Gastrocnemius medialis (tissue), 4 donors: ENCODE measurements around the gene GDPD5.

Experiments used
- CTCF ChIP-seq, 5 experiments: fragments of 450-650 bp in 3 of 5; fragments of 200-600 bp in 2 of 5; sonication (generic) in 2 of 5; IDR thresholded peaks in 4 of 5; conservative IDR thresholded peaks in 1 of 5; 1 replicate in 4 of 5; 2 replicates in 1 of 5; pipeline ENCODE4 v1.5.1; 2016 to 2019; ENCODE audit warnings: antibody characterized with exemption in 5 of 5, mild to moderate bottlenecking in 3 of 5, moderate library complexity in 3 of 5
- POLR2A ChIP-seq, 2 donors: fragments of 450-650 bp; IDR thresholded peaks; one replicate each; pipeline ENCODE4 v1.6.1; 2017; ENCODE audit warnings: antibody characterized with exemption in 2 of 2, mild to moderate bottlenecking in 2 of 2, moderate library complexity in 2 of 2

- no peak for TF ChIP-seq POLR2A (IDR thresholded peaks at IDR 0.05)
- TF ChIP-seq CTCF (IDR thresholded peaks at IDR 0.05 in 4 of 5, conservative IDR thresholded peaks at IDR 0.05 in 1 of 5): no peak
These were observed 87.6 kb downstream of the GDPD5 start for GRCh38 chr11:75437966-75438659.
